ENCODE results near the gene CFAP97D1. TPM values are rescaled to one million over a fixed set of nuclear protein-coding genes. Genes with fewer than 3 reads are reported as not detected.

Gene CFAP97D1
- total RNA-seq, 3 donors from 2014 or later = not detected

DNA sequence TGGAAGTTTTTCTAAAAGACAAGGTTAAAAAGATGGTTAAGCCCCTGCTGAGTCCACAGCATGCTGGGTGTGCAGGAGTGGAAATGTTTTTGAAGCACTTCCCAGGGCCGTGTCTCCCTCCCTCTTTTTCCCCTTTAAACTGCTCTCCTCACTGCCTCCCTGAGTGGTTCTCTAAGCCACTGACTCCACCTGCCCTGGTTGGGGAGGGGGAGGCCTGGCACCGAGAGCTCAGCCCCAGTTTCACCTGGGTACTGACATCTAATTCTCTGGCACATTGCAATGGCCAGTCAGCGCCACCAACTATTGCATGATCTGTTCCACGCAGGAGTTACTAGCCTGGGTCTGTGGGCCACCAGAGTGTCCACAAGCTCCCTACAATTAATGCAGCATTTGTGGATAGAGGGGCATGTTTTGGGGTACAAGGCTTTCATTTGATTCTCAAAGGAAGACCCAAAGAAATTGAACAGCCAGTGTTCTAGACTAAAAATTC lies 30.0 kb downstream of the CFAP97D1 start:
- no peaks in the 10 kb centered on the region for H3K4me1 ChIP-seq (ENCODE audit: low read depth)
- ATAC-seq = no peak
- intact Hi-C loops (cut with DNase I, micrococcal nuclease) = no loop called here
- TF ChIP-seq CTCF (IDR thresholded peaks at IDR 0.05) = no peak
- H3K4me3 ChIP-seq = no peak overlapping the region
- DNase-seq = no peak
- H3K36me3 ChIP-seq (ENCODE audit: low read depth) = no peaks in the 10 kb centered on the region
- H3K9me3 ChIP-seq = no peaks in the 10 kb centered on the region

DNA sequence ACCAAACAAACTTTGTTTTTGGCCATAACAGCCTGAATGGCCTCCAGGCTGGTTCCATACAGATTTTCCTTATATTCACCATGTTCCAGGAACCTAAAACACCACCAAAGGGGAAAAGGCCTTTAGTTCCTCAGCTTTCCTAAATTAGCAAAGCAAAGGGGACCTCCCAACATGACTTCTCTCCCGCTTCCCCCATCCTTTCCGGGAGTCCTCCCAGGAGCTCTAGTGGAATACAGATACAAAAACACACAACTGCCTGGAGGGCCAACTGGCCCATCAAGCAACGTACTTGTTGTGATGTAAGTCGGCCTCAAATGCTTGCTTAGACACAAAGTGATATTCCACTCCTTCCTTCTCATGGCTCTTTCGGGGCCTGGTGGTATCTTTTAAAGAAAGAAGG lies 30.6 kb downstream of the CFAP97D1 start:
- intact Hi-C loops (cut with DNase I, micrococcal nuclease) = no loop called here
- H3K4me3 ChIP-seq = no peak overlapping the region
- TF ChIP-seq CTCF (IDR thresholded peaks at IDR 0.05) = no peak
- ATAC-seq = no peak
- DNase-seq = no peak
- H3K9me3 ChIP-seq = no peaks in the 10 kb centered on the region
- H3K36me3 ChIP-seq (ENCODE audit: low read depth) = no peaks in the 10 kb centered on the region
- no peaks in the 10 kb centered on the region for H3K4me1 ChIP-seq (ENCODE audit: low read depth)

DNA sequence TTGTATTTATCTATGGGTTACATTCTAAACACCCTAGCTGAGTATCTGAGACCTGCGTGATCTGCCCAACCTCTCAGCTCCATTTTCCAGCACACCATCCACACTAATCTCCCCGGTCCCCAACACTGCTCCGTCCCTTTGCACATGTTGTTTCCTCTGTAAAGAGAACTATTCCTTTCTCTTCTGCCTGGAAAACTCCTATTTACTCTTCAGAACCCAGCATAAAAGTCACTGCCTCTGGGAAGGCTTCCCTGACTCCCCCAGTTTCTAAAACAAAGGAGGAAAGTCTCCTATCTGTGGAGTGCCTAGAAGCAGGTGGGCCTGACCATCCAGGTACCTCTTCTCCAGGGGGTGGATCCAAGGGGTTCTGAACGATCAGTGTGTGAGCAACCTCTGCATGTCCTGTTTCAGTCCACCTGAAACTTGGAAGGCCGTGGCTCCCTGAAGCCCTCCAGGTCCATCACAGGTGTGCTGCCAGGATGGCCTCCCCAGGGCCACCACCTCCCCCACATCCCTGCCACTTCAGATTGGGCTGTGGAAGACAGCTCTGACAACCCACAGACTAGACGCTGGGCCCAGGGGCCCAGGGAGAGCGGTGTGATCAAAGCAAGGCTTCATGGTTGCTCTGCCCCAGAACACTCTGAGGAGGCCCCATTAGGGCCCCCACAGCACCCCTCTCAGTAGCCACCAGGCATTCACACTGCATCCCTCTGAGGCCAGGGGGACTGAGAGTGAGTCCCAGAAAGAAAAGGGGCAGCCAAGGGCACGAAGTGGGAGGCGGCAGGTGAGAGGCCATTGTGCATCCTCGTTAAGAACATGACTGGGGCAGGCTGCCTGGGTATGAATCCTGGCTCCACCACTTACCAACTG lies 32.4 kb downstream of the CFAP97D1 start:
- intact Hi-C loops (cut with DNase I, micrococcal nuclease) = no loop called here
- Histone ChIP-seq H3K4me1 (ENCODE audit: low read depth) (no peaks in the 10 kb centered on the region), H3K4me3 (no peak overlapping the region), H3K9me3 (no peaks in the 10 kb centered on the region), H3K36me3 (ENCODE audit: low read depth) (no peaks in the 10 kb centered on the region)
- no peak for DNase-seq
- TF ChIP-seq CTCF (IDR thresholded peaks at IDR 0.05) = no peak
- ATAC-seq = no peak

DNA sequence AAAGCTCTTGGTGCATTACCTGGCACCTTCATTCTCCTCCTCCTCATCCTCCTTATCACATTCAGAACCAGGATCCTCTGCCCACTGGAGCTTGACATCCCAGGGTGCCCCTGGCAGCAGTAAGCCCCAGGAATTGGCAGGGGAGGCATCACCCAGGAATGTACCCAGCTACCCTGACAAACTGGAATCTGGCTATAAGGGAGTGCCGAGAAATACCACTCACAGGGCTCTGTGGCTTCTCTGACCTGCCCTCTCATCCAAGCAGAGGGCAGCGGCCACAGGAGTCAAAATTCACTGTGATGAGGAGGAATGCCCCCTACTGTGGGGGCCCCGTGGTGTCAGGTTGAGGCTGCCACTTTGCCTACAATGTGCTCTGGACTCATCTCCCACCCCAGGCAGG lies 33.2 kb downstream of the CFAP97D1 start:
- no peak for ATAC-seq
- Histone ChIP-seq H3K4me3 (no peak overlapping the region), H3K4me1 (ENCODE audit: low read depth) (no peaks in the 10 kb centered on the region), H3K36me3 (ENCODE audit: low read depth) (no peaks in the 10 kb centered on the region), H3K9me3 (no peaks in the 10 kb centered on the region)
- DNase-seq = no peak
- TF ChIP-seq CTCF (IDR thresholded peaks at IDR 0.05) = no peak
- intact Hi-C loops (cut with DNase I, micrococcal nuclease) = no loop called here

DNA sequence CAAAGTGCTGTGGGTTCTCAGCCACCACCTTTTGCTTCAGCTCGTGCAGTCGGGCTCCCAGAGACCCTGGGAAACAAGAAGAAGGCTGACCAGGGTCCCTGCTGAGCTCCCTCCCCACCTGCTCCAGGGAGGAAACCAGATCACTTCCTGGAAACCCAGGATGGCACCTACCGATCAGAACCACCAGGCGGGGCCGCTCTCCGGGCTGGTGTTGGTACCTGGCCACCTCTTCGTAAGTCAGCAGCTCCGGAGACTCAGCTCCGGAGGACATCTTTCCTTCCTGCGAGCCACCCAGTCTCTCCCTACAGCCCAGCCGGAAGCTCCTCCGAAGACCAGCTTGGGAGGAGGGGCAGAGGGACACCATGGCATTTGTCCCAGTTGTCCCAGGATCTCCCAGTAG lies 33.8 kb downstream of the CFAP97D1 start:
- Histone ChIP-seq H3K9me3 (no peaks in the 10 kb centered on the region), H3K4me3 (no peak overlapping the region), H3K4me1 (ENCODE audit: low read depth) (no peaks in the 10 kb centered on the region), H3K36me3 (ENCODE audit: low read depth) (no peaks in the 10 kb centered on the region)
- no peak for DNase-seq
- intact Hi-C loops (cut with DNase I, micrococcal nuclease) = no loop called here
- ATAC-seq = no peak
- TF ChIP-seq CTCF (IDR thresholded peaks at IDR 0.05) = no peak

Data from mucosa of descending colon (tissue), 3 donors.